Activated CD4-positive, CD25-positive, alpha-beta regulatory T cell treated with anti-CD3 and anti-CD28 coated beads, Interleukin-2, amount 50 U/mL, for 72 hours (primary cell): ENCODE measurements around the gene IGFBP5.

Experiments used
- DNase-seq: peaks from one replicate; pipeline ENCODE4 v3.0.0; 2021

Gene IGFBP5

DNA sequence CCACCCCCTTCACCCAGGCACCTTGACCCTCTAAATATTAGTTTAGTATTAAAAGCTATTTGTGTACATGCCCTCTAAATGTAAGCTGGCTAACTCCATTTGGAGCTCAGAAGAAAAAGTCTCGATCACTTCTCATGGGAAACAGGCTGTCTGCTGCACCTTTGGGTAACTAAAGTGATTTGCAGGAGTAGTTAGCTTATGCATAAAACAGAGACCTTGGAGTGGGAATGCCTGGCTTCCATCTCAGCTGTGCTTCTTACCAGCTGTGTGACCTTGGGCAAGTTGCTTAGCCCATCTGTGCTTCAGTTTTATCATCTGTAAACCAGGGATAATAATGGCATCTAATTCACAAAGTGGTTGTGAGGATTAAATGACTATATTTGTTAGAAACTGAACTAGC is 32.2 kb downstream of the IGFBP5 start:
- no peak for DNase-seq

DNA sequence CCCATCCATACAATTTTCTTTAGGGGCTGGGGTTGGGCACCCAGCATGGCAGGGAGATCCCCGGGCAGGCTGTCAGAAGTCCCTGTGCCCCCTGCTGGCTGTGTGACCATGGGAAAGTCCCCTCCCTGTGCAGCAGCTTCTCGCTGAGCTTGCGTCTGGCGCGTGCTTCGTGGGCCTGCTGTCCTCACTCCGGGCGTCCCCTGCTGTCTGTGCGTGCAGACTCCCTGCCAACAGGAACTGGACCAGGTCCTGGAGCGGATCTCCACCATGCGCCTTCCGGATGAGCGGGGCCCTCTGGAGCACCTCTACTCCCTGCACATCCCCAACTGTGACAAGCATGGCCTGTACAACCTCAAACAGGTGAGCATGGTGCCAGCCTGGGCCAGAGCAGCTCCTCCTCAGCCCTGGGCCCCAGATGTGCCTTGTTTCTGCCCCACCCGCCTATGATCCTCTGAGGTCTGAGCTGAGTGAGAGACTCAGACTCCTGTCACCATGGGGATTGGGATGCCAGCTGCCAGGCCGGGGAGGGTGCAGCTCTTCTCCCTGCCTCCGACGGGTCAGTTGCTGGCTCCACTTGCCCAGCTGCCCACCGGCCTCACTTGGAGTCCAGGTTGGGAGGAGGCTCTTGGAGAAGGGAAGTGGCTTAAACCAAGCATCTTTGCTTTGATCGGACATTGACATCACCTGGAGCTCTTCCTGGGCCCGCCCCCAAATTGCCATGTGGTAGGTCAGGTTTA is 33.5 kb downstream of the IGFBP5 start:
- DNase-seq = no peak

GRCh38 chr2:216661051-216661450 is 34.3 kb downstream of the IGFBP5 start:
- no peak for DNase-seq

- no peak for DNase-seq
Measured at GRCh38 chr2:216660496-216660895, 34.9 kb downstream of the IGFBP5 start.

DNA sequence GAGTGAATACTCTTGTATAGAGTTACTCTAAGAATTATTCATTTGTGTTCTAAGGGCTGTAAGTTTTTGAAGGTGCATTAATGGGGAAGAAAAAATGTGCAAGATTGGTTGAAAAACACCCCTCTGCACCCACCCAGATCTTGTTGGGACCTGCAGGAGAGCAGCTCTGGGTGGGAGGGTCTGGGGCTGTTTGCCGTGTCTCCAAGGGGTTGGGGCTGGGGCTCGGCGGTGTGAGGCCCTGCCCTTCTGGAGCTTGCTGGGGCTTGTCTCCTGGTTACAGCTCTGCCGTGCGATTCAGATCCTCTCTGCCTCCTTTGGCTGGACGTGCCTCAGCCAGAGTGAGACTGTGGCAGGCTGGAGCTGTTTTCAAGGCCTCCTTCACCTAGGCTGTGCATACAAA is 36.1 kb downstream of the IGFBP5 start:
- DNase-seq = no peak

GRCh38 chr2:216658757-216659156 is 36.6 kb downstream of the IGFBP5 start:
- DNase-seq = no peak

- DNase-seq = no peak
Measured at GRCh38 chr2:216657980-216658379, 37.4 kb downstream of the IGFBP5 start.

DNA sequence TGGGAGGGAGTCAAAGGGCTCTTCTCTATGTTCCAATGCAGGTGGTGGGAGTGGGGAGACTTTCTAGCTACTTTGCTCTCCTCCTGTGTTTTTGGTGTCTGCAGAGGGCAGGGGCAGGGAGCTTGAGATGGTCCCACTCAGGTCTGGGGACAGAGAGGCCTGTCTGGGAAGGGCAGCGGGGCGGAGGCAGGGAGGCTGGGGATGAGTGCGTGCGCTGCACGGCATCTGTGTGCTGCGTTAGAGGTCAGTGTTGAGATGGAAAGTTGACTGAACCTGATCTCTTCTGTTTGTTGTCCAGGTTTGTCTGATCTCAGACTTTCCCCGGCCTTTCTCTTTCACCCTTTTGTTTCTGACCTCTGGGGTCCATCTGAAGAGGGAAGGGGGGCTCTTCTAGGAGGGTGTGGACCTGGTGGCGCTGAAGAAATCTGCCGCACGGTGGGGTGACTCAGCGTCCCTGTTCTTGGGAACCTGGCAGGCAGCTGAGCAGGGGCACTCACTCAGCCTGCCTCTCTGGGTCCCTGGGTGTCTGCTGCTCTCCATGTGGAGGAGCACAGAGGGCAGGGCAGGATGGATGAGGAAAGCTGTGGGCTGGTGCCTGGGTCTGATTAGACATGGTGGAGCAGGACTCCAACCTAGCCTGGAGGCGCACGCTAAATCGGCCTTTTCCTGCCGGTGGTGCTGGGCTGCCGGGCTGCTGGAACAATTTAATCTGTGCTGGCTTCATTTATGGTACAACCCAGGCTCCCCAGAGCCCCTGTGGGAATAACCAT is 38.1 kb downstream of the IGFBP5 start:
- no peak for DNase-seq

GRCh38 chr2:216654528-216655052 is 40.8 kb downstream of the IGFBP5 start:
- DNase-seq = no peak

GRCh38 chr2:216653931-216654365 is 41.4 kb downstream of the IGFBP5 start:
- no peak for DNase-seq

DNA sequence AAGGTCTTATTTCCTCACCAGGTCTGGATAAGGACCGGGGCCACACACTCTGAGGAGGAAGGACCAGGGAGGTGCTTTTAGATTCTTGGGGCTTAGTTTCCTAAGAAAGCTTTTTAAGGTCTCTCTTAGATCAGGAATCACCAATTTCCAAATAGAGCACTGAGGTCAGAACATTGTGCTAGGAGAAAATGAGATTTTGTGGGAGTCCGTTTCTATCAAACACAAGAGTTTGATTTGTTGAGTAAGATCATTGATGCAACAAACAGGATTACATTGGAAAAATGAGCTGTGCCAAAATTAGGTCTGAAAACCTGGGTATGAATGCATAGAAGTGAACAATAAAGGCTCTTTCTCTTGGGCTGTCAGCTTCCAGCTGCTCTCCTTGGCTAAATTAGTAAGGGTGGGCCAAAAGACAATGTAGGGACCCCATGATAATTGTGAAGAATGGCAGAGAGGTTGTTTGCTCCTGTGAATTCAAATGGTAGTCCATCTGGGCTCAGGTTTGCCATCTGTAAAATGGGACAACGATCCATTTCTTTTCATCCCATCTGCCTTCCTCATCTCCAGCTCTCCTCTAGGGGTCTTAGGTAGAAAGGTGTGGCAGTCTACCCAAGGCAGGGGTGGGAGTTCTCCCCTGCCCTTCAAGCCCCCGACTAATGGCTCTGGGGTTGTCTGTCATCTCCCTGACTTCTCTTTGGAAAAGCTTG is 42.1 kb downstream of the IGFBP5 start:
- no peak for DNase-seq

DNA sequence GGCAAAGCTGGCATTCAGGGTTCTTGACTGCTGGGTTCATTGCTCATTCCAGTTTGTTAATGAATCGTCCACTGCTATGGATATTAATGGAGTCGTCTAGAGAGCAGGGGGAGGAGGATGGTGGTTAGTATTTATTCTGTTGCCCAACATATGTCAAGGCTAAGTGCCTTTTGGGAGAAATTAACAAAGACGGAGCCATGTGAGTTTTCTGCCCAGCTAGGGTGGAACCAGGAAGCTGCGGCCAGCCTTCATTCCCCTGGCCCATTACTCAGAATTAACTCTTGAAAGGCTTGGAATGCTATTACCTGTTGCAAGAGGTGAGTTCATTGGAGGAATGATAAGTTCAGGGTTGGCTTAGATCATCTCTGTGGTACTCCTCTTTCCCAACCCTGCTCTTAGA is 42.8 kb downstream of the IGFBP5 start:
- DNase-seq = no peak

DNA sequence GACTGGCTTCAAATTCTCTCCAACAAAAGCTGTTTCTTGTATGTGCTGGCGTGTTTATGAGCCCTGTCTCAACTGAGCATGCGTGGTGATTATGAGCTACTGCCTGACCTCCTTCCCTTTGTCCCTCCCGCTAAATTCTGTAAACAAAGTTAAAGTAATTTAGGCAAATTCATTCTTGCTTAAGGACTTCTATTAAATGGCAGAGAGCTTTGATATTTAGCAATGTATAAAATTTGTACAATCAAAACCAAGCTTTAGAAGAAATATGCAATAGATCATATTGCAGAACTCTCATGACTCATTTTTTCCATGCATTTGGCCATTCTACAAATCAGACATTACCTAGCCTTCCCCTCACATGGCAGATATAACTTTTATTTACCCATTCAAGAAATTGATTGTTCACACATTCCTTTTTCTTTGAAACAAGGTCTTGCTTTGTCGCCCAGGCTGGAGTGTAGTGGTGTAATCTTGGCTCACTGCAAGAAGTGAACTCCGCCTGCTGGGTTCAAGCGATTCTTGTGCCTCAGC is 43.9 kb downstream of the IGFBP5 start:
- DNase-seq = no peak

DNA sequence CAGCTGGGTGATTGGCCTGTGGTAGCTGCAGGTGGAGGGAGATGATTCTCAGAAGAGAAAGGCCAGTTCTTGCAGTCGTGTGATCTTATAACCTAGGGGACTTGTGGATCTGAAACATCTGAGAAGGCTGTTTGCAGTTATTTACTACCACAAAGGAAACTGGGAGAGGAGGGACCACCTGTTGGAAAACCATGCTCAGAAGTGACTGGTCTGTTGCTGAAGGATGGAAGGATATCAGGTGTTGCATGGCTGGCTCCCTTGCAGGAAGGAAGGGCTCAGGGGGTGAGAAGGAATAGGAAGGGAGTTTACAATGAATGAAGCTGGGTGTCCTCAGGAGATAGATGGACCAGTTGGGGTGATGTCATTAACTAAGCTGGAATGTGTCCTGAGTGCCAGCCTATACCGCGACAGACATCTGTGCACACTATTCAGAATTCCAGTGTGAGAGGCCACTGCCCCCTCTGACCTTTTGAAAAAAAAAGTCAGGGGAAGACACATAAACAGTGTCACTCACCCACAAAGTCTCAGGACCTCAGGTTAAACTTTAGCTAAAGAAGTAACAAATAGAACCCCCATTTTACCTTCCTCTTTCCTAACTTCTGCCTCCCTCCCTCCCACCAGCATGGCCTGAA is 44.6 kb downstream of the IGFBP5 start:
- no peak for DNase-seq

GRCh38 chr2:216649574-216649973 is 45.8 kb downstream of the IGFBP5 start:
- no peak for DNase-seq

- no peak for DNase-seq
Measured at GRCh38 chr2:216648105-216648504, 47.2 kb downstream of the IGFBP5 start.

DNA sequence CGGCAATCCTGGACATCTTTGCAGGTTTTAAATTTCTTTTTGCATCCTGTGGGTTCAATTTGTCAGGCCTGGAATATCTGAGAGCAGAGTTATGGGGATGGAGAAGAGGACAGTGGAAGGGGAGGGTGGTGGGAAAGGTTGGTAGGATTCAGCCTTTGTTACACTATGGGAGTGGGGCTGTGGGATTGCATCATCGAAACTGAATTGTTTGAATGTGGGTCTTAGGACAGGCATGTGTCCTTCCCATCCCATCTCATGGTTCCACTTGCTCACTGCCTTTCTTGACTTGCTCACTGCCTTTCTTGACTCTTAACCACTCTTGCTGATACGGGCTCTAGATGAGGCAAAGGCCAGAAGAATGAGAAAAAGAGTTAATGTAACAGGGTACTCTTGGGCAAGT is 49.2 kb downstream of the IGFBP5 start:
- DNase-seq = no peak

- DNase-seq = no peak
Measured at GRCh38 chr2:216645636-216645950, 49.8 kb downstream of the IGFBP5 start.

DNA sequence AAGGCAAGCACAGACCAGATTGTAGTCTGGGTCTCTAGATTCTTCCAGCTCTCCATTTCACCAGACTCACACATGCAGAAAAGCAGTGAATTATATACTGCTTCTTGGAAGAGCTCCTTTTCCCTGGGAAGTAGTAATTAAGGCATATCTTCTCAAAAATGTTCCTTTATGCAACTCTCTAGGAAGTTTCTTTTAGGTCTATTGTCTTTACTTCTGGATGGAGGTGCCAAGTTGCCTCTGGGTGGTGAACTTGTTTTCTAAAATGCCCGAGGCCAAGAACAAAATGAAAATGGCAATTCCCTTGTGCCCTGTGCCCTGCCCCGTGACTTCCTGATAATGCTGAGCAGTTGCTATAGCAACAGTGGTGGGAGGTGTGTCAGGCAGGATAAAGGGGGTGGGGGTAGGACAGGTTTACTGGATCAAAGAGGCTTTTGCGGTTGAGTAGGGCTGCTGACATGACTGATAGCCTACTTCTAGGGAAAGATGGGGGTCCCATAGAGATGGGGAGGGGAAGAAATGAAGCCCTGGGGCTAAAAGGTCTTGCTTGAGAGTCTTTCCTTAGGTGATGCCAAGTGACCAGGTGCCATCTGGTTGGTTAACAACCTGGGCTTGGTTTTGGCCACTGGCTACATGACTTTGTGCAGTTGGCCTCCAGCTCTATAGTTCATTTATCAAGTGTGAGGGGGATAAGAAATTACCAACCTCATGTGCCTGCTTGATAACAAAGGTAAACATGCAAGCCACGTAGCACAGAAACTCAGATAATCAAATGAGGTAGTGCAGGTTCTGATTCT is 50.3 kb downstream of the IGFBP5 start:
- DNase-seq = no peak

DNA sequence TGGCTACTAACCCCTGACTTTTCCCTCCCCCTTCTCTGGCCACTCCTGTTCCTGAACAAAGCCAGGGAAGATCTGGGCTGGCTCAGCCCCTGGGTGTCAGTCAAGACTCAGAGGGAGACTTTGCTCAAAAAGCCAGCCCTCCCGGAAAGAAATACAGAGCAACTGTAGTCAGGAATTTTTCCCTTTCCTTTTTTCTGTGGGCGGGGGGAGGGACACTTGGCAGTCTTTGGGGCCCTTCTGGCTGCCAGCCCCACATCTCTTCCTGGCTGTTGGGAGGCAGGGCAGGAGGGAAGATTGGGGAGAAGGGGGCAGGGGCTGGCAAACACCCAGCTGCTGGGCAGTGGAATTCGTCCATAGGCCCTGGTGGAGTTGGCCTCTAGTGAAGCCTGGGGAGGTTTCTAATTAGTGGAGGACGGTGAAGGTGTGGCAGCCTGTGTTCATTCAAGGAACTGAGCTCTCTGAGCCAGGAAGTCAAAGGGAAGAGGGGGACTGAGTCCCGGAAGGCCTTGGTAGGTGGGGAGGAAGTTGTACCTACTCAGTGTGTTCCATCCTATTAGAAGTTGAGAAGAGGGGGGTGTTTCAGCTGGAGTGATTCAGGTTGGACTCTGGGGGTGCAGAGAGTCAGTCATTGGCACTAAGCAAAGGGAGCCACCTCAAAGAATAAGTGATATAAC is 51.2 kb downstream of the IGFBP5 start:
- DNase-seq = no peak

DNA sequence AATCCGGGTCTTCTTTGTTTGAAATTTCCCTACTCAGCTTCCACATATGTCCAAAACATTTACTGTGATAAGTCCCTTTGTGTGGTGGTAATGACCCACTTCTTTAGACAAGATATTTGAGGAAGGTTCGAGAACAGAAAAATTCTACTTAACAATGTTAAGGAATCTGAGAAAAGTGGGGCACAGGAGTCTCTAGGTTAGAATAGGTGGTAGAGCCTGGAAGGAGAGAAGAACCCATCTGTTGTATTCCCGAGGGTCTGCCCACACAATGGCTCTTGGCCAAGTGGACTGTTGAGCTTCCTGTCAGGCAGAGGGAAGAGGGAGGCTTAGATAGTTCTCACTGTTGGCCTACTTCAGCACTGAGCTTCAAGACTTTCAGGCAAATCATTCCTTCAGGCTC is 57.9 kb downstream of the IGFBP5 start:
- DNase-seq = no peak
